IMR-90 (cell line): ENCODE measurements around the gene STK10. TPM values are rescaled to one million over a fixed set of nuclear protein-coding genes. Genes with fewer than 3 reads are reported as not detected.

Experiments
- ATAC-seq: fragments of 200-7000 bp; cut with Tn5 transposase; 2 replicates; pipeline ENCODE4 v1.9.1; 2020; ENCODE audit warnings: low read depth, mild to moderate bottlenecking, moderate library complexity
- BruUV-seq: library from RNA; stranded (reverse); fragments of 400-500 nt; replicated peaks from 2 replicates; lab custom pipeline; 2021; lab: Mats Ljungman, UMichigan
- CTCF ChIA-PET: fragments of 300-600 bp; formaldehyde crosslinking; extraction: SDS; loops from one replicate; lab custom pipeline; 2021; ENCODE audit warnings: antibody characterized with exemption; lab: Yijun Ruan, JAX
- POLR2A ChIA-PET: fragments of 300-600 bp; sonication (Branson Sonifier 250); formaldehyde crosslinking; loops from one replicate; lab custom pipeline; 2022; ENCODE audit warnings: antibody characterized with exemption; ENCODE audit not compliant: unreplicated experiment; lab: Charles Lee
- DNase-seq: peaks from one replicate; pipeline ENCODE4 v3.0.0; 2013
- H2AFZ ChIP-seq: replicated peaks from 2 replicates; pipeline ENCODE3; 2013; ENCODE audit warnings: low read length, mild to moderate bottlenecking; ENCODE audit not compliant: poor library complexity
- H2AK5ac ChIP-seq: 2 replicates; pipeline ENCODE4 v1.6.1; 2013; ENCODE audit warnings: low read depth, low read length, inconsistent platforms
- H2AK9ac ChIP-seq: replicated peaks from 2 replicates; pipeline ENCODE3; 2013; ENCODE audit warnings: mild to moderate bottlenecking, low read depth, low read length, moderate library complexity; ENCODE audit not compliant: poor library complexity
- H2BK120ac ChIP-seq: 2 replicates; pipeline ENCODE4 v1.6.1; 2013; ENCODE audit warnings: low read depth, low read length, inconsistent platforms
- H2BK15ac ChIP-seq: 3 replicates; pipeline ENCODE4 v1.6.1; 2013; ENCODE audit warnings: low read depth, low read length, inconsistent platforms
- H2BK20ac ChIP-seq: 2 replicates; pipeline ENCODE4 v1.6.1; 2013; ENCODE audit warnings: low read depth, mild to moderate bottlenecking, inconsistent platforms, low read length, moderate library complexity
- H2BK5ac ChIP-seq: 2 replicates; pipeline ENCODE4 v1.6.1; 2013; ENCODE audit warnings: mild to moderate bottlenecking, low read depth, low read length, inconsistent platforms; ENCODE audit not compliant: poor library complexity, severe bottlenecking
- H3K14ac ChIP-seq: replicated peaks from 2 replicates; pipeline ENCODE4 v1.6.1; 2013; ENCODE audit warnings: low read depth, low read length, inconsistent platforms
- H3K18ac ChIP-seq: 2 replicates; pipeline ENCODE4 v1.6.1; 2013; ENCODE audit warnings: low read depth, low read length, control low read depth
- H3K23ac ChIP-seq: 2 replicates; pipeline ENCODE4 v1.6.1; 2013; ENCODE audit warnings: low read depth, low read length, inconsistent platforms
- H3K27ac ChIP-seq: 2 replicates; pipeline ENCODE4 v1.5.1; 2013; ENCODE audit warnings: mild to moderate bottlenecking, control low read depth, low read length; ENCODE audit not compliant: insufficient read depth
- H3K27me3 ChIP-seq: 2 replicates; pipeline ENCODE4 v1.6.1; 2013; ENCODE audit warnings: low read length; ENCODE audit not compliant: control insufficient read depth, insufficient read depth
- H3K36me3 ChIP-seq: 2 replicates; pipeline ENCODE4 v1.6.1; 2013; ENCODE audit warnings: low read length, mixed read lengths; ENCODE audit not compliant: control insufficient read depth, insufficient read depth
- H3K4ac ChIP-seq: 2 replicates; pipeline ENCODE4 v1.6.1; 2013; ENCODE audit warnings: low read depth, low read length, inconsistent platforms
- H3K4me1 ChIP-seq: 2 replicates; pipeline ENCODE4 v1.6.1; 2013; ENCODE audit warnings: low read length, mixed read lengths; ENCODE audit not compliant: control insufficient read depth, insufficient read depth
- H3K4me2 ChIP-seq: 2 replicates; pipeline ENCODE4 v1.6.1; 2013; ENCODE audit warnings: low read depth, mild to moderate bottlenecking, control low read depth, low read length, moderate library complexity
- H3K4me3 ChIP-seq: 2 replicates; pipeline ENCODE4 v1.5.1; 2013; ENCODE audit warnings: low read depth, mild to moderate bottlenecking, control low read depth, low read length, moderate library complexity; ENCODE audit not compliant: insufficient read depth
- H3K56ac ChIP-seq: 2 replicates; pipeline ENCODE4 v1.6.1; 2013; ENCODE audit warnings: low read length, inconsistent platforms; ENCODE audit not compliant: insufficient read depth; ENCODE audit errors: extremely low read depth
- H3K79me1 ChIP-seq, 2 experiments: 2 replicates each; pipeline ENCODE4 v1.6.1; 2013; ENCODE audit warnings: low read length in 2 of 2, inconsistent platforms in 1 of 2, low read depth in 1 of 2
- H3K9ac ChIP-seq: 2 replicates; pipeline ENCODE4 v1.6.1; 2013; ENCODE audit warnings: low read depth, low read length, control low read depth
- H3K9me1 ChIP-seq: 2 replicates; pipeline ENCODE4 v1.6.1; 2013; ENCODE audit warnings: low read length, inconsistent platforms; ENCODE audit not compliant: insufficient read depth
- H3K9me3 ChIP-seq: 2 replicates; pipeline ENCODE4 v1.6.1; 2013; ENCODE audit warnings: low read length; ENCODE audit not compliant: control insufficient read depth, insufficient read depth
- H4K20me1 ChIP-seq: 2 replicates; pipeline ENCODE4 v1.6.1; 2013; ENCODE audit warnings: low read length, inconsistent platforms; ENCODE audit not compliant: insufficient read depth
- H4K5ac ChIP-seq: 2 replicates; pipeline ENCODE4 v1.6.1; 2013; ENCODE audit warnings: mild to moderate bottlenecking, low read depth, low read length, control low read depth
- H4K8ac ChIP-seq, 2 experiments: 2 replicates each; pipeline ENCODE4 v1.6.1; 2013; ENCODE audit warnings: low read depth in 2 of 2, low read length in 2 of 2, control low read depth in 1 of 2, inconsistent platforms in 1 of 2
- H4K91ac ChIP-seq: 2 replicates; pipeline ENCODE4 v1.6.1; 2013; ENCODE audit warnings: low read depth, low read length, inconsistent platforms; ENCODE audit not compliant: insufficient read depth
- BHLHE40 ChIP-seq: fragments of 150-350 bp; IDR thresholded peaks from 2 replicates; pipeline ENCODE4 v1.6.1; 2016; ENCODE audit warnings: mild to moderate bottlenecking, low read depth, low read length
- CEBPB ChIP-seq: IDR thresholded peaks from 2 replicates; pipeline ENCODE4 v1.6.1; 2012; ENCODE audit warnings: low read depth, low read length, improper control_type of control experiment
- CHD1 ChIP-seq: IDR thresholded peaks from 2 replicates; pipeline ENCODE4 v1.6.1; 2012; ENCODE audit warnings: low read depth, low read length, improper control_type of control experiment
- FOS ChIP-seq: fragments of 150-350 bp; IDR thresholded peaks from 2 replicates; pipeline ENCODE4 v1.6.1; 2016; ENCODE audit warnings: low read depth, low read length
- MAFK ChIP-seq: IDR thresholded peaks from 2 replicates; pipeline ENCODE4 v1.6.1; 2012; ENCODE audit warnings: low read depth, low read length, improper control_type of control experiment
- MAZ ChIP-seq: IDR thresholded peaks from 2 replicates; pipeline ENCODE4 v1.6.1; 2012; ENCODE audit warnings: low read depth, mild to moderate bottlenecking, low read length, improper control_type of control experiment, moderate library complexity, borderline replicate concordance
- NFE2L2 ChIP-seq: fragments of 150-350 bp; IDR thresholded peaks from 2 replicates; pipeline ENCODE4 v1.6.1; 2016; ENCODE audit warnings: low read depth, mild to moderate bottlenecking, low read length
- POLR2A ChIP-seq: IDR thresholded peaks from 2 replicates; pipeline ENCODE4 v1.6.1; 2012; ENCODE audit warnings: mild to moderate bottlenecking, low read depth, low read length
- RCOR1 ChIP-seq: IDR thresholded peaks from 2 replicates; pipeline ENCODE4 v1.6.1; 2012; ENCODE audit warnings: mild to moderate bottlenecking, low read length, improper control_type of control experiment; ENCODE audit not compliant: insufficient replicate concordance
- RFX5 ChIP-seq: IDR thresholded peaks from 2 replicates; pipeline ENCODE4 v1.8.0; 2012; ENCODE audit warnings: low read depth, mild to moderate bottlenecking, low read length, moderate library complexity
- SMC3 ChIP-seq: fragments of 150-350 bp; IDR thresholded peaks from 2 replicates; pipeline ENCODE4 v1.6.1; 2016; ENCODE audit warnings: low read depth, mild to moderate bottlenecking, antibody characterized with exemption, low read length, moderate library complexity
- WGBS, 2 experiments: methylation state at CpG; one replicate each; pipeline versions ENCODE4 v1.1.5 to v1.1.7; 2013; ENCODE audit warnings: missing lambda C conversion rate in 2 of 2; ENCODE audit not compliant: insufficient read length in 1 of 2; ENCODE audit errors: extremely low coverage in 2 of 2; 5-methylcytosine and 5-hydroxymethylcytosine counted together
- dilution Hi-C: fragments of 300-500 bp; cut with HindIII; formaldehyde crosslinking; loops from one replicate; pipeline ENCODE4 v1.14.3; 2018; ENCODE audit warnings: low sequenced_read_pairs; ENCODE audit not compliant: unreplicated experiment
- in situ Hi-C: fragments of 300-500 bp; cut with MboI; formaldehyde crosslinking; loops from 3 replicates; pipeline ENCODE4 v1.14.3; 2019; ENCODE audit warnings: low sequenced_read_pairs, inconsistent platforms, mixed read lengths
- intact Hi-C: fragments of 100-400 bp; cut with micrococcal nuclease; formaldehyde crosslinking; loops from 2 replicates; pipeline ENCODE4 v1.10.0; 2022
- polyA plus RNA-seq, 3 experiments: library from polyadenylated mRNA; depleted of rRNA; stranded (reverse); fragments of >200 nt; gene quantifications; 2 replicates each; pipeline ENCODE4 v1.2.3, GENCODE V29; 2012; ENCODE audit warnings: low replicate concordance in 1 of 3
- total RNA-seq: library from RNA; depleted of rRNA; stranded (reverse); fragments of >200 nt; gene quantifications from 2 replicates; pipeline ENCODE4 v1.2.3, GENCODE V29; 2012
- TF ChIP-seq, protein P1 (sequence below): fragments of 150-350 bp; IDR thresholded peaks from 2 replicates; pipeline ENCODE4 v1.6.1; 2017; ENCODE audit warnings: mild to moderate bottlenecking, antibody characterized with exemption, low read length, low read depth
- TF ChIP-seq, protein P2 (sequence below): fragments of 150-350 bp; IDR thresholded peaks from 2 replicates; pipeline ENCODE4 v1.6.1; 2016; ENCODE audit warnings: low read depth, mild to moderate bottlenecking, low read length, moderate library complexity, borderline replicate concordance

Gene STK10
- total and polyA plus RNA-seq, 2 of the 4 experiments (the other 2 are of a cell fraction), result 15.4 to 18.5 TPM

DNA sequence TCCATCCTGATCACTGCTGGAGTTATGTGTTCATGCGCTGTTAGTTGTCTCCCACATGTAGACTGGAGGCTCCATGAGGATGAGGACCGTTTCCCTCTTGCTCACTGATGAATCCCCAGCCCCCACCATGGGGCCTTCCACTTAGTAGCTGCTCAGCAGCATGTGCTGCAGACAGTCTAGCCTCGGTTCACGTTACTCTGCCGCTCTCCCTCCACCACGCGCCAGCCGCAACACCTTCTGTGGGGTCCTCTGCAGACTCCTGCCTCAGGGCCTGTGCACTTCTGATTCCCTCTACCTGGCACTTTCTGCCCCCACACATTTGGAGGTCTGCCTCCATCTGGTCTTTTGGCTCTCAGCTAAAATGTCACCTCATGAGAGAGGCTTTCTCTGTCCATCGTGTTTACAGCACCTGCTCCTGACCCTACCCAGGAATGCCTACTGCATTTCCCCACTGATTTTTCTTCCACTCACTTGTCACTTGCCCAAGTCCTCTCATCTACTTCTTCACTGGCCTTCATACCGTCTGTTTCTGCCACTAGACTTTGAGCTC is 36.3 kb downstream of the STK10 start:
- Histone ChIP-seq H3K79me1 (peaks cover 23 to 65% of the 10 kb centered on the region in 2 experiments), H3K4me1 (peaks cover 7% of the 10 kb centered on the region), H2AK9ac (no peak overlapping the region), H3K36me3 (peaks cover 20% of the 10 kb centered on the region), H2BK5ac (no peak overlapping the region), H2BK15ac (no peak overlapping the region), H2BK120ac (no peak overlapping the region), H3K27me3 (no peaks in the 10 kb centered on the region), H3K23ac (no peak overlapping the region), H3K9ac (no peak overlapping the region), H3K4me2 (no peak overlapping the region), H4K20me1 (peaks cover 3% of the 10 kb centered on the region; the same call in 1 of the 2 replicates), H3K4me3 (no peak overlapping the region), H3K4ac (no peak overlapping the region), H4K8ac (no peak overlapping the region), H3K14ac (no peak overlapping the region), H3K56ac (no peak overlapping the region), H3K18ac (no peak overlapping the region), H3K9me3 (no peaks in the 10 kb centered on the region), H2BK20ac (no peak overlapping the region), H3K9me1 (peaks cover 9% of the 10 kb centered on the region; the same call in 1 of the 2 replicates), H3K27ac (no peak overlapping the region), H2AK5ac (no peak overlapping the region), H4K91ac (no peak overlapping the region), H4K5ac (no peak overlapping the region), H2AFZ (no peak overlapping the region)
- ChIA-PET POLR2A (no interaction called here), CTCF (no interaction called here)
- dilution Hi-C loops (no loop called here), intact Hi-C loops (no loop called here), in situ Hi-C loops (no loop called here)
- no peak for TF ChIP-seq NFE2L2
- no peak for TF ChIP-seq RFX5
- TF ChIP-seq, protein P1, sequence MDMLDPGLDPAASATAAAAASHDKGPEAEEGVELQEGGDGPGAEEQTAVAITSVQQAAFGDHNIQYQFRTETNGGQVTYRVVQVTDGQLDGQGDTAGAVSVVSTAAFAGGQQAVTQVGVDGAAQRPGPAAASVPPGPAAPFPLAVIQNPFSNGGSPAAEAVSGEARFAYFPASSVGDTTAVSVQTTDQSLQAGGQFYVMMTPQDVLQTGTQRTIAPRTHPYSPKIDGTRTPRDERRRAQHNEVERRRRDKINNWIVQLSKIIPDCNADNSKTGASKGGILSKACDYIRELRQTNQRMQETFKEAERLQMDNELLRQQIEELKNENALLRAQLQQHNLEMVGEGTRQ, result no peak
- TF ChIP-seq SMC3, result no peak
- no peak for TF ChIP-seq BHLHE40
- TF ChIP-seq FOS, result no peak
- TF ChIP-seq MAFK, result no peak
- TF ChIP-seq CHD1, result no peak
- TF ChIP-seq CEBPB, result no peak
- TF ChIP-seq, protein P2, sequence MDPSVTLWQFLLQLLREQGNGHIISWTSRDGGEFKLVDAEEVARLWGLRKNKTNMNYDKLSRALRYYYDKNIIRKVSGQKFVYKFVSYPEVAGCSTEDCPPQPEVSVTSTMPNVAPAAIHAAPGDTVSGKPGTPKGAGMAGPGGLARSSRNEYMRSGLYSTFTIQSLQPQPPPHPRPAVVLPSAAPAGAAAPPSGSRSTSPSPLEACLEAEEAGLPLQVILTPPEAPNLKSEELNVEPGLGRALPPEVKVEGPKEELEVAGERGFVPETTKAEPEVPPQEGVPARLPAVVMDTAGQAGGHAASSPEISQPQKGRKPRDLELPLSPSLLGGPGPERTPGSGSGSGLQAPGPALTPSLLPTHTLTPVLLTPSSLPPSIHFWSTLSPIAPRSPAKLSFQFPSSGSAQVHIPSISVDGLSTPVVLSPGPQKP, result no peak
- no peak for TF ChIP-seq RCOR1
- TF ChIP-seq MAZ, result no peak
- no peak for TF ChIP-seq POLR2A
- BruUV-seq, result no TSS peak
- 84% methylated on average over 10 of the region's 10 CpGs; no CpG with 5 or more reads in 1 of the 2 experiments for WGBS, 2 experiments
- DNase-seq (no peak), ATAC-seq (no peak)
